DOHH2 (cell line): ENCODE results near the gene PITPNM1.

Experiments
- H3F3A ChIP-seq: fragments of 200-600 bp; sonication (generic), shearing (Covaris generic); 2 replicates; pipeline ENCODE4 v1.6.0; 2016; ENCODE audit warnings: antibody characterized with exemption, mild to moderate bottlenecking; ENCODE audit not compliant: control insufficient read depth, insufficient read depth
- H3K27ac ChIP-seq: fragments of 200-600 bp; sonication (generic); 2 replicates; pipeline ENCODE4 v1.5.1; 2014; ENCODE audit warnings: low read depth, mild to moderate bottlenecking, low read length, moderate library complexity
- H3K27me3 ChIP-seq: fragments of 200-600 bp; sonication (generic); 2 replicates; pipeline ENCODE4 v1.6.1; 2014; ENCODE audit warnings: mild to moderate bottlenecking, low read length, mixed read lengths; ENCODE audit not compliant: control insufficient read depth
- H3K36me3 ChIP-seq: fragments of 200-600 bp; sonication (generic); 2 replicates; pipeline ENCODE4 v1.6.1; 2014; ENCODE audit warnings: mild to moderate bottlenecking, low read length, moderate library complexity, mixed read lengths; ENCODE audit not compliant: control insufficient read depth
- H3K4me1 ChIP-seq: fragments of 200-600 bp; sonication (generic); 2 replicates; pipeline ENCODE4 v1.6.1; 2014; ENCODE audit warnings: mild to moderate bottlenecking, low read length, mixed read lengths; ENCODE audit not compliant: control insufficient read depth
- H3K4me2 ChIP-seq: fragments of 200-600 bp; sonication (generic); 2 replicates; pipeline ENCODE4 v1.6.0; 2014; ENCODE audit warnings: mild to moderate bottlenecking, low read length, moderate library complexity
- H3K4me3 ChIP-seq: fragments of 200-600 bp; sonication (generic); 2 replicates; pipeline ENCODE4 v1.5.1; 2014; ENCODE audit warnings: mild to moderate bottlenecking, low read length, mixed read lengths
- H3K79me2 ChIP-seq: fragments of 200-600 bp; sonication (generic); 2 replicates; pipeline ENCODE4 v1.6.1; 2014; ENCODE audit warnings: mild to moderate bottlenecking, low read length, mixed read lengths; ENCODE audit not compliant: control insufficient read depth
- H3K9me2 ChIP-seq: fragments of 200-600 bp; sonication (generic); replicated peaks from 2 replicates; pipeline ENCODE4 v1.6.1; 2014; ENCODE audit warnings: mild to moderate bottlenecking, low read length, mixed read lengths; ENCODE audit not compliant: control insufficient read depth
- H3K9me3 ChIP-seq: fragments of 200-600 bp; sonication (generic); 2 replicates; pipeline ENCODE4 v1.6.1; 2014; ENCODE audit warnings: antibody characterized with exemption, low read length, mixed read lengths; ENCODE audit not compliant: control insufficient read depth, insufficient read depth
- H4K20me1 ChIP-seq: fragments of 200-600 bp; sonication (generic); 2 replicates; pipeline ENCODE4 v1.6.0; 2014; ENCODE audit warnings: low read depth, mild to moderate bottlenecking, antibody characterized with exemption, low read length, moderate library complexity; ENCODE audit not compliant: control insufficient read depth, insufficient read depth
- CTCF ChIP-seq: fragments of 200-600 bp; sonication (generic); IDR thresholded peaks from one replicate; pipeline ENCODE4 v1.5.1; 2014; ENCODE audit warnings: antibody characterized with exemption, mild to moderate bottlenecking, low read depth, low read length; ENCODE audit not compliant: poor library complexity, severe bottlenecking
- EZH2phosphoT487 ChIP-seq: fragments of 200-600 bp; sonication (generic); IDR thresholded peaks from 2 replicates; pipeline ENCODE4 v1.6.1; 2017; ENCODE audit warnings: borderline replicate concordance, mild to moderate bottlenecking, antibody characterized with exemption, low read length, moderate library complexity, mixed read lengths

Gene PITPNM1

GRCh38 chr11:67470337-67471002 lies 34.7 kb downstream of the PITPNM1 start:
- Histone ChIP-seq H3K4me1 (peaks cover 59% of the 10 kb centered on the region), H3K4me3 (no peak overlapping the region), H3K4me2 (no peak overlapping the region), H3F3A (peaks cover 3% of the 10 kb centered on the region; the same call in 1 of the 2 replicates), H3K27ac (no peak overlapping the region), H3K36me3 (peaks cover 5% of the 10 kb centered on the region), H3K79me2 (peaks cover 15% of the 10 kb centered on the region), H3K9me3 (no peaks in the 10 kb centered on the region), H3K9me2 (no peaks in the 10 kb centered on the region), H3K27me3 (no peaks in the 10 kb centered on the region), H4K20me1 (no peaks in the 10 kb centered on the region)
- no peak for TF ChIP-seq CTCF
- no peak for TF ChIP-seq EZH2phosphoT487

- Histone ChIP-seq H4K20me1 (no peaks in the 10 kb centered on the region), H3K36me3 (peaks cover 13% of the 10 kb centered on the region), H3K4me1 (peaks cover 64% of the 10 kb centered on the region), H3F3A (peaks cover 3% of the 10 kb centered on the region; the same call in 1 of the 2 replicates), H3K4me2 (peak overlapping the region; percentile 98), H3K9me3 (no peaks in the 10 kb centered on the region), H3K9me2 (no peaks in the 10 kb centered on the region), H3K79me2 (peaks cover 23% of the 10 kb centered on the region), H3K27me3 (no peaks in the 10 kb centered on the region), H3K27ac (no peak overlapping the region), H3K4me3 (peak overlapping the region; percentile 77)
- TF ChIP-seq EZH2phosphoT487, result no peak
- peak; percentile 31 for TF ChIP-seq CTCF
These were observed 35.7 kb downstream of the PITPNM1 start for GRCh38 chr11:67469508-67469811.

GRCh38 chr11:67468759-67469507 lies 36.2 kb downstream of the PITPNM1 start, which contains the start of gene TMEM134:
TMEM134 (minus strand) TSS chr11:67469251; CDS start chr11:67469192, 59 bp downstream.
- peaks cover 66% of the 10 kb centered on the region for H3K4me1 ChIP-seq
- peaks cover 17% of the 10 kb centered on the region for H3K36me3 ChIP-seq
- no peaks in the 10 kb centered on the region for H4K20me1 ChIP-seq
- peak within 1 kb of the TSS; percentile 98 for H3K4me2 ChIP-seq
- no peaks in the 10 kb centered on the region for H3K27me3 ChIP-seq
- TF ChIP-seq EZH2phosphoT487 (no peak), CTCF (peak; percentile 73)
- H3F3A ChIP-seq, result peaks cover 3% of the 10 kb centered on the region; the same call in 1 of the 2 replicates
- H3K9me3 ChIP-seq, result no peaks in the 10 kb centered on the region
- H3K27ac ChIP-seq, result peak within 1 kb of the TSS; percentile 39
- H3K79me2 ChIP-seq, result peaks cover 28% of the 10 kb centered on the region
- peak within 1 kb of the TSS; percentile 77 for H3K4me3 ChIP-seq
- no peaks in the 10 kb centered on the region for H3K9me2 ChIP-seq
